ENCODE data around the gene TMEM145. TPM values are rescaled to one million over a fixed set of nuclear protein-coding genes. Genes with fewer than 3 reads are reported as not detected.
"Not testable (repeated sequence)": the region's sequence is repeated elsewhere in the genome, so short reads cannot be mapped to it uniquely, and the experiment has no call there.

The TMEM145 gene
- total RNA-seq, 1 donor from 2014 or later = 0.82 TPM

DNA sequence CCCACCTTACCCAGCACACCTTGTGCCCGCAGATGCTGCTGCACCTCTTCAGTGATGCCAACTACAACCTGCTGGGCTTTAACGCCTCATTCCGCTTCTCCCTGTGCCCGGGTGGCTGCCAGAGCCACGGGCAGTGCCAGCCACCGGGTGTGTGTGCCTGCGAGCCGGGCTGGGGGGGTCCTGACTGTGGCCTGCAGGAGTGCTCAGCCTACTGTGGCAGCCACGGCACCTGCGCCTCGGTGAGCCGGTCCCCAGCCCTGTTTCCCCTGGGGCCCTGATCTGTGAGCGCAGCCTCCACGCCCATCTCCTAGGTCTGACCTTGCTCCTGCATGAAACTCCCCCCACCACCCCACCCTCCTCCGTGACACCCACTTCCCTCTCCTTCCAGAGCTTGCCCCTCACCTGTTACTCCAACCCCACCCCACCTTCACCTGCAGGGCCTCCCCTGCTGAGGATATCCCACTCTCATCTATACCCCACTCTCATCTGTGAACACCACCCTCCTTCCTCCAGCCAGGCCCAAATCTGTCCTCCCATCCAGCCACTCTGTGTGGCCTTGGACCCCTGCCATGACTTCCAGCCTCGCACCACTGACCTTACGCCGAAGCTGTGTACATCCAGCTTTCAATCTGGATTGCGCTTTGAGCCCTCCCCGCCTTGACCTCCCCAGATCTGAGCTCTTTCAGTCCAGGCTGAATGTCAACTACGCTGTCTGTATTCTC, 21.0 kb downstream of the TMEM145 start:
- no peak for DNase-seq
- Mint-ChIP-seq H3K4me1 (no peaks in the 10 kb centered on the region), H3K36me3 (ENCODE audit: low read depth) (no peaks in the 10 kb centered on the region), H3K27me3 (no peaks in the 10 kb centered on the region), H3K4me3 (no peak overlapping the region), H3K9me3 (no peaks in the 10 kb centered on the region), H3K27ac (no peak overlapping the region)
- intact Hi-C loops (cut with micrococcal nuclease) = no loop called here

DNA sequence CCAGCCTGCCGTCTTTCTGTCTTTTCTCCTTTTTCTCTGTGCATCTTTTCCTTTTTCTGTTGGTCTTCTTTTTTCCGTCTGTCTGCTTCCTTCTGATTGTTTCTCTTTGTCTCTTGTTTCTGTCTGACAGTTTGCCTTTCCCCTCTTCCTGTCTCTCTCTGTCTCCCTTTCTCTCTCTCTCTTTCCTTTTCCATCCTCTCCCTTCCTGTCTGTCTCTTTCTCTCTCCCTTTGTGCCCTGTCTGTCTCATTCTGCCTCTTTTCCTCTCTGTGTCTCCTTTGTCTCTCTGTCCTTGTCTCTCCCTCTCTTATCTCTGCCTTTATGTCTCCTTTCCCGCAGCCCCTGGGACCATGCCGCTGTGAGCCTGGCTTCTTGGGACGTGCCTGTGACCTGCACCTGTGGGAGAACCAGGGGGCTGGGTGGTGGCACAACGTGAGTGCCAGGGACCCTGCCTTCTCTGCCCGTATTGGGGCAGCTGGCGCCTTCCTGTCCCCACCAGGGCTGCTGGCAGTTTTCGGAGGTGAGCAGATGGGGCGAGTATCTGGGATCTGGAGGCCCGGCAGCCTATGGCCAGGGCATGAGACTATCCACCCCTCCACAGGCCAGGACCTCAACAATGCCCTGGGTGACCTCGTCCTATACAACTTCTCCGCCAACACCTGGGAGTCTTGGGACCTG, 21.7 kb downstream of the TMEM145 start:
- H3K9me3 Mint-ChIP-seq = no peaks in the 10 kb centered on the region
- no peak for DNase-seq
- H3K27ac Mint-ChIP-seq = no peak overlapping the region
- no peak overlapping the region for H3K4me3 Mint-ChIP-seq
- H3K36me3 Mint-ChIP-seq (ENCODE audit: low read depth) = no peaks in the 10 kb centered on the region
- no peaks in the 10 kb centered on the region for H3K27me3 Mint-ChIP-seq
- intact Hi-C loops (cut with micrococcal nuclease) = no loop called here
- H3K4me1 Mint-ChIP-seq = no peaks in the 10 kb centered on the region

DNA sequence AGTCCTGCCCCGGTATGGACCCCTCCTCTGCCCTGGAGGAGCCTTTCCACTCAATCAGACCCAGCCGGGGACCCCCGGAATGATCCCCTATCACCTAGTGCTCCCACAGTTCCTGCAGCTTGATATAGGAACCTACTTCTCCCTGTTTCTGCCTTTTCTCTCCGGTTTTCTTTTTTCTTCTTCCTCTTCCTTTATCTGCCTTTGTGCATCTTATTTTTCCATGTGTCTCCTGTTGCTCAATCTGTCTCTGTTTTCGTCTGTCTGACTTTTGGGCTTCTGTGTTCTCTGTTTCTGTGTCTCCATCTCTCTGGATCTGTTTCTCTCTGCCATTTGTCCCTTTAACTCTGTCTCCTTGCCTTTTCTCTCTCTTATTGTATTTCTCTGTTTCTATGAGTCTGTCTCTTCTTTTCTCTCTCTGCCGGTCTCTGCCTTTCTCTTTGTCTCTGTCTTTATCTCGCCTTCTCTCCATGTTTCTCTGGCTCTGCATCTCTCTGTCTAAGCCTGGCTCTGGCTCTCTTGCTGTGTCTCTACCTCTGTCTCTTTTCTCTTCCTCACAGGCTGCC, 22.3 kb downstream of the TMEM145 start:
- intact Hi-C loops (cut with micrococcal nuclease) = no loop called here
- no peaks in the 10 kb centered on the region for H3K4me1 Mint-ChIP-seq

DNA sequence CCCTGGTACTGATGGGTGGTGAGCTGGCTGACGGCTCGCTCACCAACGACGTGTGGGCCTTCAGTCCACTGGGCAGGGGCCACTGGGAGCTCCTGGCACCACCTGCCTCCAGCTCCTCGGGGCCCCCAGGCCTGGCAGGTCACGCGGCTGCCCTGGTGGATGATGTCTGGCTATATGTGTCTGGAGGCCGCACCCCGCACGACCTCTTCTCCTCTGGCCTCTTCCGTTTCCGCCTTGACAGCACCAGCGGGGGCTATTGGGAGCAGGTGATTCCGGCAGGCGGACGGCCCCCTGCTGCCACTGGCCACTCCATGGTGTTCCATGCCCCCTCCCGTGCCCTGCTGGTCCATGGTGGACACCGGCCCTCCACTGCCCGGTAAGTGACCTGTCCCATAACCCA, 22.9 kb downstream of the TMEM145 start:
- Mint-ChIP-seq H3K27ac (no peak overlapping the region), H3K27me3 (no peaks in the 10 kb centered on the region), H3K4me1 (no peaks in the 10 kb centered on the region), H3K36me3 (ENCODE audit: low read depth) (no peaks in the 10 kb centered on the region), H3K4me3 (no peak overlapping the region), H3K9me3 (no peaks in the 10 kb centered on the region)
- DNase-seq = no peak
- intact Hi-C loops (cut with micrococcal nuclease) = no loop called here

More for the DNA sequence above, 22.3 kb downstream of the TMEM145 start:
- H3K9me3 Mint-ChIP-seq = no peaks in the 10 kb centered on the region
- H3K27ac Mint-ChIP-seq = no peak overlapping the region
- no peaks in the 10 kb centered on the region for H3K36me3 Mint-ChIP-seq (ENCODE audit: low read depth)
- no peak for DNase-seq
- H3K4me3 Mint-ChIP-seq = no peak overlapping the region
- no peaks in the 10 kb centered on the region for H3K27me3 Mint-ChIP-seq

DNA sequence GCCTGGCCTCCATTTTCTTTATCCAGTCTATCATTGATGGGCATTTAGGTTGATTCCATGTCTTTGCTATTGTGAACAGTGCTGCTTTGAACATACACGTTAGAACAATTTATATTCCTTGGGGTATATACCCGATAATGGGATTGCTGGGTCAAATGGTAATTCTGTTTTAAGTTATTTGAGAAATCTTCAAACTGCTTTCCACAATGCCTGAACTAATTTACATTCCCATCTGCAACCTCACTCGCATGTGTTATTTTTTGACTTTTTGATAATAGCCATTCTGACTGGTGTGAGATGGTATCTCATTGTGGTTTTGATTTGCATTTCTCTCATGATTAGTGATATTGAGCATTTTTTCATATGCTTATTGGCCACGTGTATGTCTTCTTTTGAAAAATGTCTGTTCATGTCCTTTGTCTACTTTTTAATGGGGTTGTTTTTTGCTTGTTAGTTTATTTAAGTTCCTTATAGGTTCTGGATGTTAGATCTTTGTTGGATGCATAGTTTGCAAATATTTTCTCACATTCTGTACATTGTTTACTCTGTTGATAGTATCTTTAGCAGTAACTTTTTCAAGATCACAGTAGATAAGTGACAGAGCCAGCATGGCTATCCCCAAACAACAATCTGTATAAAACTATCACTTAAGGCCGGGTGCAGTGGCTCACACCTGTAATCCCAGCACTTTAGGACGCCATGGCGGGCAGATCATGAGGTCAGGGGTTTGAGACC, 26.2 kb downstream of the TMEM145 start:
- not testable (repeated sequence) for H3K9me3 Mint-ChIP-seq, H3K4me3 Mint-ChIP-seq

DNA sequence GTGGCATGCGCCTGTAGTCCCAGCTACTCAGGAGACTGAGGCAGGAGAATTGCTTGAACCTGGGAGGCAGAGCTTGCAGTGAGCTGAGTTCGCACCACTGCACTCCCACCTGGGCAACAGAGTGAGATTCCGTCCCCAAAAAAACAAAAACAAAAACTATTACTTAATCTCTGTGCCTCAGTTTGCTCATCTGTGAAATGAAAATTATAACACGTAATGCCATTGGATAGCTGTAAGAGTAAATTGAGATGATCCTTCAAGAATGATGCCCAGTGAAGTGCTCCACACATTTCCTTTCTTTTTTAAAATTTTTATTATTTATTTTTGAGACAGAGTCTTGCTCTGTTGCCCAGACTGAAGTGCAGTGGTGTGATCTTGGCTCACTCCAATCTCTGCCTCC, 26.8 kb downstream of the TMEM145 start:
- H3K36me3 Mint-ChIP-seq (ENCODE audit: low read depth); H3K4me1 Mint-ChIP-seq; H3K27ac Mint-ChIP-seq; H3K4me3 Mint-ChIP-seq; DNase-seq; H3K9me3 Mint-ChIP-seq; H3K27me3 Mint-ChIP-seq; intact Hi-C loops (cut with micrococcal nuclease): not testable (repeated sequence)

More for the DNA sequence above, 26.2 kb downstream of the TMEM145 start:
- DNase-seq; H3K27ac Mint-ChIP-seq; H3K27me3 Mint-ChIP-seq; H3K36me3 Mint-ChIP-seq (ENCODE audit: low read depth); H3K4me1 Mint-ChIP-seq; intact Hi-C loops (cut with micrococcal nuclease): not testable (repeated sequence)

DNA sequence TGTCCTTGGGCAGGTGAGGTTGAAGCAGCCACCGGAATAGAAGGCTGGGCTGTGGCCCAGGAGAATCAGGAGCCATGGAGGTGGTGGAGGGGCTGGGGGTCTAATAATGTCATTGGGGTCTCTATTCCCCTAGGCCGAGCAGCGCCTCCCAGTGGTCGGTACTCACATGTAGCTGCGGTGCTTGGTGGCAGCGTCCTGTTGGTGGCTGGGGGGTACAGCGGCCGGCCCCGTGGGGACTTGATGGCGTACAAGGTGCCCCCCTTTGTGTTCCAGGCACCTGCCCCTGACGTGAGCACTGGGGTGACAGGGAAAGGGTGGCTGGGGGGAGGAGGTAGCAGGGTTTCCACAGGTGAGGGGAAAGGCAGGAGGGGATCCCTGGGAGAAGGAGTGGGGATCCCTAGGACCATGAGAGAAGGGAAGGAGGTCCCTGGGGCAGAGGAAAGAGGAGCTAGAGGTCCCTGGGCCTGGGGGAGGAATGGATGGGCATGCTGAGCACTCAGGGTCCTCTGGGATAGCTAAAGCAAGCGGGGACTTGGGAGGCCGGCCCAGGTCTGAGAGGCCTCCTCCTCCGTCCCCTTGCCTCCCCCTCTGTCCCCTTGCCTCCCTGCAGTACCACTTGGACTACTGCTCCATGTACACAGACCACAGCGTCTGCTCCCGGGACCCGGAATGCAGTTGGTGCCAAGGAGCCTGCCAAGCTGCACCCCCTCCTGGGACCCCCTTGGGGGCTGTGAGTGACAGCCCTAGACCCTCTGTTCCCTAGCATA, 30.4 kb downstream of the TMEM145 start:
- Mint-ChIP-seq H3K27ac (no peak overlapping the region), H3K9me3 (no peaks in the 10 kb centered on the region), H3K27me3 (no peaks in the 10 kb centered on the region), H3K4me3 (no peak overlapping the region), H3K36me3 (ENCODE audit: low read depth) (no peaks in the 10 kb centered on the region), H3K4me1 (no peaks in the 10 kb centered on the region)
- intact Hi-C loops (cut with micrococcal nuclease) = no loop called here
- no peak for DNase-seq

DNA sequence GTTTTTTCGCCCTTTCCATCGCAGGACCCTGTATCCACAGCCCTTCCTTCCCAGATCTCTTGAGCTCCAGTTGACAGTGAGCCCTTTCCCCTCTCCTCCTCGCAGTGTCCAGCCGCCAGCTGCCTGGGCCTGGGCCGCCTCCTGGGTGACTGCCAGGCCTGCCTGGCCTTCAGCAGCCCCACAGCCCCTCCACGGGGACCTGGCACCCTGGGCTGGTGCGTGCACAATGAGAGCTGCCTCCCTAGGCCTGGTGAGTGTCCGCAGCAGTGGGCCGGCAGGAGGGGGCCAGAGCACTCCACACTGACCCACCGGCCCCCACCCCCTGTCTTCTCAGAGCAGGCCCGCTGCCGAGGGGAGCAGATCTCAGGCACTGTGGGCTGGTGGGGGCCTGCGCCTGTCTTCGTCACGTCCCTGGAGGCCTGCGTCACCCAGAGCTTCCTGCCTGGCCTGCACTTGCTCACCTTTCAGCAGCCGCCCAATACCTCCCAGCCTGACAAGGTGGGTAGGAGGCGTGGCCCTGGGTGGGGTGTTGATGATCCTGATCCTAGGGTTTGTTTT, 31.3 kb downstream of the TMEM145 start:
- intact Hi-C loops (cut with micrococcal nuclease) = no loop called here
- H3K27me3 Mint-ChIP-seq = no peaks in the 10 kb centered on the region
- H3K36me3 Mint-ChIP-seq (ENCODE audit: low read depth) = no peaks in the 10 kb centered on the region
- no peak overlapping the region for H3K27ac Mint-ChIP-seq
- no peak overlapping the region for H3K4me3 Mint-ChIP-seq
- H3K4me1 Mint-ChIP-seq = no peaks in the 10 kb centered on the region
- no peaks in the 10 kb centered on the region for H3K9me3 Mint-ChIP-seq
- no peak for DNase-seq

DNA sequence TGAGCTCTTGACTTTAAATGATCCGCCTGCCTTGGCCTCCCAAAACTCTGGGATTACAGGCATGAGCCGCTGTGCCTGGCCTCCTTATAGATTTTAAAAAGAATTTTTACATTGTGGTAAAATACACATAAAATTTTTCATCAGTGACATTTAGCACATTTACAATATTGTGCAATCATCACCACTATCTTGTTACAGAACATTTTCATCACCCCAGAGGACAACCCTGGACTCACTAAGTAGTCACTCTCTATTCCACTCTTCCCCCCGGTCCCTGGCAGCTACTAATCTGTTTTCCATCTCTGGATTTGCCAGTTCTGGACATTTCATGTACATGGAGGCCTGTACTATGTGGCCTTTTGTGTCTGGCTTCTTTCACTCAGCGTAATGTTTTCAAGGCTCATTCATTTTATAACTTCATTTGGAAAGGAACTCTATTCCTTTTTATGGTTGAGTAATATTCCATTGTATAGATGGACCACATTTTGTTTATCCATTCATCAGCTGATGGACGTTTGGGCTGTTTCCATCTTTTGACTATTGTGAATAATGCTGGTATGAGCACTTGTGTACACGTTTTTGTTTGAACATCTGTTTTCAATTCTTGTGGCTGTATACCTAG, 32.2 kb downstream of the TMEM145 start:
- no peaks in the 10 kb centered on the region for H3K9me3 Mint-ChIP-seq
- no peak overlapping the region for H3K27ac Mint-ChIP-seq
- H3K4me1 Mint-ChIP-seq = no peaks in the 10 kb centered on the region
- no peak for DNase-seq
- H3K4me3 Mint-ChIP-seq = no peak overlapping the region
- no peaks in the 10 kb centered on the region for H3K27me3 Mint-ChIP-seq
- intact Hi-C loops (cut with micrococcal nuclease) = no loop called here
- H3K36me3 Mint-ChIP-seq (ENCODE audit: low read depth) = no peaks in the 10 kb centered on the region

DNA sequence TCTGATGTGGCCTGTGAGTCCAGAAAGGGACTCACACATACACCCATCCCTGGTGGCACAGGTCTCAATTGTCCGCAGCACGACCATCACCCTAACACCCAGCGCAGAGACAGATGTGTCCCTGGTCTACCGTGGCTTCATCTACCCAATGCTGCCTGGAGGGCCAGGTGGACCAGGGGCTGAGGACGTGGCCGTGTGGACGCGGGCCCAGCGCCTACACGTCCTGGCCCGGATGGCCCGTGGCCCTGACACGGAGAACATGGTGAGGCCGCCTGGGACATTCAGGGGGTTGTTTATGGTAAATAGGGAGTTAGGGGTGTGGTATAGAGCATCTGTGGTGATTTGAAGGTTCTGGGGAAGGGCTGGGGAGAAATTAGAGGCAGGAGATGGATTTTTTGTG, 35.1 kb downstream of the TMEM145 start:
- no peaks in the 10 kb centered on the region for H3K4me1 Mint-ChIP-seq
- H3K27me3 Mint-ChIP-seq = no peaks in the 10 kb centered on the region
- no peak overlapping the region for H3K4me3 Mint-ChIP-seq
- DNase-seq = no peak
- no peaks in the 10 kb centered on the region for H3K36me3 Mint-ChIP-seq (ENCODE audit: low read depth)
- H3K27ac Mint-ChIP-seq = no peak overlapping the region
- no peaks in the 10 kb centered on the region for H3K9me3 Mint-ChIP-seq
- intact Hi-C loops (cut with micrococcal nuclease) = no loop called here

DNA sequence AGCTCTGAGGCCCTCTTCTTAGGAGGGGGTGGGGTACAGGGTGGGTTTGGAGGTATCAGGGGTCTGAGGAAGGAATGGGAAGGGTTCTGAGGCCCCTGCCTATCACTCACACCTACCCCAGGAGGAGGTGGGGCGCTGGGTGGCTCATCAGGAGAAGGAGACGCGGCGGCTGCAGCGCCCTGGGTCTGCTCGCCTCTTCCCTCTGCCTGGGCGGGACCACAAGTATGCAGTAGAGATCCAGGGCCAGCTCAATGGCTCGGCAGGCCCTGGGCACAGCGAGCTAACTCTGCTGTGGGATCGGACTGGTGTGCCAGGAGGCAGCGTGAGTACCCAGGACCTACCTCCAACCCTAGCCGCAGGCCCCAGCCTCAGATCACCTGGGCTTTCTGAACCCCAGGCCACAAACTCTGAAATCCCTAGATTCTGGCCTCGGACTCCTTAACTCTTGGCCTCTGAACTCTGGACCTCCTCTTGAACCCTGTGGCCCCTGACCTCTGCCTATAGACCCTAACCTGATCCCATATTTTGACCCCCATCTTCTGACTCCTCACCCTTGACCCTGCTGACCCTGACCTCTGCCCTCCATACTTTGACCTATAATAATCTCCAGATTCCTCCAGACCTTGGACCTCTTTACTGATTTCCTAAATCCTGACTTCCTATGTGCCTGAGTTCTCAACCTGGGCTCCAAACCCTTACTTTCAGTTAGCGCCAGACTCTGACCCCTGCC, 36.4 kb downstream of the TMEM145 start:
- Mint-ChIP-seq H3K4me1 (no peaks in the 10 kb centered on the region), H3K27me3 (no peaks in the 10 kb centered on the region), H3K27ac (no peak overlapping the region)

DNA sequence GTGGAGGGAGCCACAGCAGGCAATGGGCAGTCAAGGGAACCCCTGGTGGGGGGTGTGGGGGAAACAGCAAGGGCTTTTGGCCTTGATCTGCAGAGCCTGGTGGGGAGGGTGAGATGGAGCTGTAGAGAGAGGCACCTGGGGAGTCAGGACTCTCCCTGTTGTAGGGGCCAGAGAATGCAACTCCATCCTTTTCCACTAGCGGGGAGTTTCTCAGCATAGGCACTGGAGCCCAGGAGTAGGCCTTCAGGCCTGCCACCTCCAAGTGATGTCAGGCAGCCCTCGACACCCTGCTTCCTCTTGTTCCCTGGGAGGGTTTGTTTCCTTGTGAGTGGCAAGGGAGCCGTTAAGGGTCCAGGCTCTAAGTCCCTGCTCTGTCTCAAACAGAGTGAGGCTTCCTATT, 37.3 kb downstream of the TMEM145 start:
- Mint-ChIP-seq H3K4me1 (no peaks in the 10 kb centered on the region), H3K4me3 (no peak overlapping the region), H3K36me3 (ENCODE audit: low read depth) (no peaks in the 10 kb centered on the region), H3K27ac (no peak overlapping the region), H3K27me3 (no peaks in the 10 kb centered on the region), H3K9me3 (no peaks in the 10 kb centered on the region)
- no peak for DNase-seq
- intact Hi-C loops (cut with micrococcal nuclease) = no loop called here

More for the DNA sequence above, 36.4 kb downstream of the TMEM145 start:
- DNase-seq = no peak
- intact Hi-C loops (cut with micrococcal nuclease) = no loop called here
- no peaks in the 10 kb centered on the region for H3K9me3 Mint-ChIP-seq
- no peaks in the 10 kb centered on the region for H3K36me3 Mint-ChIP-seq (ENCODE audit: low read depth)
- no peak overlapping the region for H3K4me3 Mint-ChIP-seq
